Measurements from ENCODE around the gene MEAF6. TPM values are rescaled to one million over a fixed set of nuclear protein-coding genes. Genes with fewer than 3 reads are reported as not detected.

Gene MEAF6
- total RNA-seq, 2 experiments from 2014 or later, result 89.6 to 89.7 TPM

DNA sequence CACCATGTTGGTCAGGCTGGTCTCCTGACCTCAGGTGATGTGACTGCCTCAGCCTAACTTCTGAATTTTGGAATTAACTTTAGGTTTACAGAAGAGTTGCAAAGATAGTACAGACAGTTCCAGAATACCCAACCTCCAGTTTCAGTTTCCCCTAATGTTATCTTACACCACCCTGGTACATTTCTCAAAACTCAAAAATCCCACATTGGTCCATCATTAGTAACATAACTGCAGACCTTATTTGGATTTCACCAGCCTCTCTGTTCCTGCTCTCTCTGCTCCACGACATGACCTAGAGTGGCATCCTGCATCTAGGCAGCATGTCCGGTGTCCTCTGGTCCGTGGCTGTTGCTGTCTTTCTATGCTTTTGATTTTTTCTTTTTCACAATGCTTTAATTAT is 45.2 kb downstream of the MEAF6 start:
- Mint-ChIP-seq H3K4me1 (ENCODE audit: low read depth) (peaks cover 34% of the 10 kb centered on the region), H3K4me3 (no peak overlapping the region), H3K27ac (no peak overlapping the region), H3K36me3 (no peaks in the 10 kb centered on the region), H3K9me3 (no peaks in the 10 kb centered on the region), H3K27me3 (no peaks in the 10 kb centered on the region)
- CTCF ChIA-PET, result interaction anchor here (1.0 to 11.1 kb wide), 3 partner anchors 17 to 35 kb away, joined by 3 to 157 read pairs (median 3); no protein-coding TSS in a partner anchor
- intact Hi-C loops (cut with micrococcal nuclease), result no loop called here
- POLR2A ChIA-PET, result no interaction called here
- DNase-seq, result no peak

DNA sequence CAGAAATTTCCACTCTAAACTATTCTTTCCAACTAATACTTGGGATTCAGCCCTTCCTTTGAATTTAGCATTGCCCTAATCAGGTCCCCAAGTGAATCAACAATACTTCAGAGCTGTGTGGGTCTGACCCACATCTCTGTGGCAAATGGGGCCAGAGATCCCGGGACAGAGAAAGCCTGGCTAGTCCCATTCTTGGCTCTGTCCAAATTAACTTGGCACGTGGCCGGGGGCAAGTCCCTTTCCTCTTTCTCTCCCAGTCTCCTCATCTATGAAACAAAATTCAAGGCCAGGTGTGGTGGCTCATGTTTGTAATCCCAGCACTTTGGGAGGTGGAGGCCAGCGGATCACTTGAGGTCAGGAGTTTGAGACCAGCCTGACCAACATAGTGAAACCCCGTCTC is 46.5 kb downstream of the MEAF6 start:
- no peaks in the 10 kb centered on the region for H3K9me3 Mint-ChIP-seq
- POLR2A ChIA-PET, result no interaction called here
- DNase-seq, result no peak
- H3K36me3 Mint-ChIP-seq, result no peaks in the 10 kb centered on the region
- intact Hi-C loops (cut with micrococcal nuclease), result no loop called here
- CTCF ChIA-PET, result no interaction called here
- H3K4me3 Mint-ChIP-seq, result no peak overlapping the region
- H3K4me1 Mint-ChIP-seq (ENCODE audit: low read depth), result peaks cover 27% of the 10 kb centered on the region
- no peaks in the 10 kb centered on the region for H3K27me3 Mint-ChIP-seq
- H3K27ac Mint-ChIP-seq, result no peak overlapping the region

GRCh38 chr1:37465593-37466517 is 48.7 kb downstream of the MEAF6 start:
- H3K27ac Mint-ChIP-seq, result no peak overlapping the region

GRCh38 chr1:37464443-37464842 is 50.1 kb downstream of the MEAF6 start:
- no peak for DNase-seq
- H3K9me3 Mint-ChIP-seq, result no peaks in the 10 kb centered on the region
- no peaks in the 10 kb centered on the region for H3K36me3 Mint-ChIP-seq
- no peaks in the 10 kb centered on the region for H3K27me3 Mint-ChIP-seq
- H3K4me1 Mint-ChIP-seq (ENCODE audit: low read depth), result peaks cover 4% of the 10 kb centered on the region
- H3K4me3 Mint-ChIP-seq, result no peak overlapping the region
- H3K27ac Mint-ChIP-seq, result no peak overlapping the region
- intact Hi-C loops (cut with micrococcal nuclease), result no loop called here
- ChIA-PET CTCF (interaction anchor here (1.1 to 3.3 kb wide), 3 partner anchors 8 to 23 kb away, joined by 5 to 18 read pairs (median 5); no protein-coding TSS in a partner anchor), POLR2A (interaction anchor here (2.1 kb wide), 1 partner anchor 9 kb away, joined by 6 read pairs; the partner anchor contains the start of gene ZC3H12A)

More at GRCh38 chr1:37465593-37466517, 48.7 kb downstream of the MEAF6 start:
- no peak for DNase-seq
- Mint-ChIP-seq H3K4me3 (no peak overlapping the region), H3K4me1 (ENCODE audit: low read depth) (peaks cover 10% of the 10 kb centered on the region), H3K27me3 (no peaks in the 10 kb centered on the region), H3K9me3 (no peaks in the 10 kb centered on the region), H3K36me3 (no peaks in the 10 kb centered on the region)
- POLR2A ChIA-PET, result interaction anchor here (0.6 to 2.1 kb wide), 3 partner anchors 8 to 13 kb away, joined by 3 to 6 read pairs (median 5); partner anchors contain the start of gene ZC3H12A
- intact Hi-C loops (cut with micrococcal nuclease), result no loop called here
- CTCF ChIA-PET, result interaction anchor here (0.6 to 3.3 kb wide), 5 partner anchors 10 to 31 kb away, joined by 3 to 18 read pairs (median 5); no protein-coding TSS in a partner anchor

DNA sequence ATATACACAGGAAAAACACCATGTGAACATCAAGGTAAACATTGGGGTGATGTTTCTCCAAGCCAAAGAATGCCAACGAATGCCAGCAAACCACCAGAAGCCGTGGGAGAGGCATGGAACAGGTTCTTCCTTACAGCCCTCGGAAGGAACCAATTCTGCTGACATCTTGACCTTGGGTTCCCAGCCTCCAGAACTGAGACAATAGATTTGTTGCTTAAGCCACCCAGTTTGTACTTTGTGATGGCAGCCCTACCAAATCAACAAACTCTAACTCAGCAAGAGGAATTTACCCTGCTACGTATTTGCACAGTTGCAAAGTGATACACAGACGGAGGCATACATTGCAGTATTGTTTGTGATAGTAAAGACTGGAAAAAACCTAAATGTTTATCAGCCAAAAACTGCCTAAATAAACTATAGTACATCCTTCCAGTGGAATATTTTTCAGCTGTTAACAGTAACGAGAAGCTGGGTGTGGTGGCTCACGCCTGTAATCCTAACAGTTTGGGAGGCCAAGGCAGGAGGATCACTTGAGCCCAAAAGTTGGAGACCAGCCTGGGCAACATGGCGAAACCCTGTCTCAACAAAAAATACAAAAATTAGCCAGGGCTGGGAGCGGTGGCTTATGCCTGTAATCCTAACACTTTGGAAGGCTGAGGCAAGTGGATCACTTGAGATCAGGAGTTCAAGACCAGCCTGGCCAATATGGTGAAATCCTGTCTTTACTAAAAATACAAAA is 52.7 kb downstream of the MEAF6 start:
- no peak for DNase-seq
- intact Hi-C loops (cut with micrococcal nuclease), result no loop called here
- H3K36me3 Mint-ChIP-seq, result no peaks in the 10 kb centered on the region
- no peaks in the 10 kb centered on the region for H3K4me1 Mint-ChIP-seq (ENCODE audit: low read depth)
- H3K9me3 Mint-ChIP-seq, result no peaks in the 10 kb centered on the region
- POLR2A ChIA-PET, result no interaction called here
- H3K27me3 Mint-ChIP-seq, result no peaks in the 10 kb centered on the region
- CTCF ChIA-PET, result interaction anchor here (0.7 to 2.6 kb wide), 3 partner anchors 9 to 220 kb away, joined by 3 to 13 read pairs (median 3); no protein-coding TSS in a partner anchor
- no peak overlapping the region for H3K4me3 Mint-ChIP-seq
- H3K27ac Mint-ChIP-seq, result no peak overlapping the region

GRCh38 chr1:37458551-37458950 is 56.0 kb downstream of the MEAF6 start:
- Mint-ChIP-seq H3K36me3 (peaks cover 3% of the 10 kb centered on the region), H3K4me3 (no peak overlapping the region), H3K9me3 (no peaks in the 10 kb centered on the region), H3K27ac (no peak overlapping the region), H3K27me3 (no peaks in the 10 kb centered on the region), H3K4me1 (ENCODE audit: low read depth) (peaks cover 4% of the 10 kb centered on the region)
- CTCF ChIA-PET, result interaction anchor here (7.3 kb wide), 1 partner anchor 29 kb away, joined by 241 read pairs; no protein-coding TSS in a partner anchor
- POLR2A ChIA-PET, result interaction anchor here (0.6 to 1.2 kb wide), 2 partner anchors 27 to 36 kb away, joined by 3 read pairs; no protein-coding TSS in a partner anchor
- no peak for DNase-seq
- intact Hi-C loops (cut with micrococcal nuclease), result no loop called here

DNA sequence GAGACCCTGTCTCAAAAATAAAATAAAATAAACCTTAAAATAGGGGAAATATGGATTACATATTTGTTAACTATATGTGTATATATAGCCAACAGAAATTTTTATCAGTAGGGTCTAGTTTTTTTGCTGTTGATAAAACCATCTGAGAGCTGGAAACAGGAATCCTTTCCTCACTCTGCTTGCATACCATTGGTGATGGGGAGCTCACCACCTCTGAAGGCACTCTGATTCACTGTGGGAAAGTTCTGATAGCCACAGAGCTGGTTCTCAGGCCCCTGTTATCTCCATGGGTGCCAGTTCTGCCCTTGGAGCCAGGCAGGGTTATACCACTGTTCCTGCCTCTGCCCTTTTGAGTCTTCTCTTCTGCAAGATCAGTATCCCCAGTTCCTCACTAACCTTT is 58.0 kb downstream of the MEAF6 start:
- CTCF ChIA-PET, result interaction anchor here (1.1 to 7.3 kb wide), 6 partner anchors 9 to 31 kb away, joined by 3 to 241 read pairs (median 12); partner anchors contain the start of gene ZC3H12A
- intact Hi-C loops (cut with micrococcal nuclease), result no loop called here
- peaks cover 3% of the 10 kb centered on the region for H3K36me3 Mint-ChIP-seq
- H3K9me3 Mint-ChIP-seq, result no peaks in the 10 kb centered on the region
- H3K4me1 Mint-ChIP-seq (ENCODE audit: low read depth), result peaks cover 4% of the 10 kb centered on the region
- no peaks in the 10 kb centered on the region for H3K27me3 Mint-ChIP-seq
- POLR2A ChIA-PET, result interaction anchor here (1.2 to 1.3 kb wide), 2 partner anchors 21 to 31 kb away, joined by 3 to 4 read pairs; no protein-coding TSS in a partner anchor
- DNase-seq, result no peak
- no peak overlapping the region for H3K27ac Mint-ChIP-seq
- no peak overlapping the region for H3K4me3 Mint-ChIP-seq

- H3K9me3 Mint-ChIP-seq, result no peaks in the 10 kb centered on the region
Measured at GRCh38 chr1:37455516-37455915, 59.0 kb downstream of the MEAF6 start.

GRCh38 chr1:37453647-37454046 is 60.9 kb downstream of the MEAF6 start:
- DNase-seq, result no peak
- Mint-ChIP-seq H3K9me3 (no peaks in the 10 kb centered on the region), H3K4me1 (ENCODE audit: low read depth) (peaks cover 10% of the 10 kb centered on the region), H3K27me3 (no peaks in the 10 kb centered on the region), H3K4me3 (no peak overlapping the region), H3K36me3 (peaks cover 3% of the 10 kb centered on the region), H3K27ac (no peak overlapping the region)
- POLR2A ChIA-PET, result no interaction called here
- CTCF ChIA-PET, result interaction anchor here (0.8 to 7.3 kb wide), 10 partner anchors 11 to 938 kb away, joined by 3 to 241 read pairs (median 4); partner anchors contain the start of gene ZC3H12A
- intact Hi-C loops (cut with micrococcal nuclease), result loop anchor here (1.0 to 2.0 kb wide), 2 partner anchors 21 to 229 kb away; partner anchors contain the start of gene ZC3H12A

More at GRCh38 chr1:37455516-37455915, 59.0 kb downstream of the MEAF6 start:
- Mint-ChIP-seq H3K27me3 (no peaks in the 10 kb centered on the region), H3K27ac (no peak overlapping the region), H3K4me1 (ENCODE audit: low read depth) (peaks cover 4% of the 10 kb centered on the region), H3K36me3 (peaks cover 3% of the 10 kb centered on the region), H3K4me3 (no peak overlapping the region)
- intact Hi-C loops (cut with micrococcal nuclease), result loop anchor here (1.0 to 2.0 kb wide), 2 partner anchors 19 to 32 kb away; partner anchors contain the start of gene ZC3H12A
- POLR2A ChIA-PET, result interaction anchor here (1.2 to 1.5 kb wide), 2 partner anchors 22 to 32 kb away, joined by 3 to 4 read pairs; no protein-coding TSS in a partner anchor
- CTCF ChIA-PET, result interaction anchor here (0.6 to 7.3 kb wide), 12 partner anchors 9 to 227 kb away, joined by 3 to 241 read pairs (median 6); partner anchors contain the start of genes MEAF6, SNIP1 and ZC3H12A
- DNase-seq, result no peak

DNA sequence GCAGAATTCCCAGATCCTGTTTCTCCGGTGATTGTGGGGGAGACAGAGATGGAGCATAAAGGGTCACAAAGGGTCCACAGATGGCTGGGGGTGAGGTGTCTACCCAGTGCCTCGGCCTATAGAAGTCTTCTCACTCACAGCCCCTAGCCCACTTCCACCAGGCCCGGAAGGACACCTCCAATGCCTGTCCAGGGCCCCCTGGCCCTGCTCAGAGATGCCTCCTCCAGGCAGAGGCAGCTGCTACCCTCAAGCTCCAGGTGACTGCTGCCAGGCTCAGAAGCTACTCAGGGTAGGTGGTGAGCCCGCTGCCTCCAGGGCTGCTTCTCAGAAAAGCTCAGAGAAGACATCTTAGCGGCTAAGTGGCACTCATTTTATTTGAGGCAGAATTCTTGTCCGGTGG is 62.1 kb downstream of the MEAF6 start:
- ChIA-PET POLR2A (no interaction called here), CTCF (interaction anchor here (1.0 to 7.3 kb wide), 3 partner anchors 10 to 229 kb away, joined by 3 to 241 read pairs (median 4); no protein-coding TSS in a partner anchor)
- H3K9me3 Mint-ChIP-seq, result no peaks in the 10 kb centered on the region
- peaks cover 10% of the 10 kb centered on the region for H3K4me1 Mint-ChIP-seq (ENCODE audit: low read depth)
- intact Hi-C loops (cut with micrococcal nuclease), result no loop called here
- no peak for DNase-seq
- no peak overlapping the region for H3K27ac Mint-ChIP-seq
- H3K36me3 Mint-ChIP-seq, result peaks cover 3% of the 10 kb centered on the region
- H3K4me3 Mint-ChIP-seq, result no peak overlapping the region
- no peaks in the 10 kb centered on the region for H3K27me3 Mint-ChIP-seq

DNA sequence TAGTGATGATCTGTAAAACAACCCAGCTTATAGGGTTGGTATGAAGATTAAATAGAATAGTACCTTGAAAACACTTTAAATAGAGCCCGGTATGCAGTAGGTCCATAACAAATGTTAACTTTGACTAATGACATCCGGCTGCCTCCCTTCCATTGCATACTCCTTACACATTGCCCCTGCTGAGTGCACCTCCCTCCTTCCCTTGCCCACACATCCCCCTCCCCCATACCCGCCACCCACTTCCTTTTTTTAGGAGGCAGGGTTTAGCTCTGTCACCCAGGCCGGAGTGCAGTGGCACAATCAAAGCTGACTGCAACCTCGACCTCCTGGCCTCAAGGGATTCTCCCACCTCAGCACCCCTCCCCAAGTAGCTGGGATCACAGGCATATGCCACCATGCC is 64.6 kb downstream of the MEAF6 start:
- intact Hi-C loops (cut with micrococcal nuclease), result no loop called here
- peaks cover 8% of the 10 kb centered on the region for H3K4me1 Mint-ChIP-seq (ENCODE audit: low read depth)

More for the DNA sequence above, 64.6 kb downstream of the MEAF6 start:
- ChIA-PET POLR2A (interaction anchor here (0.6 to 0.9 kb wide), 2 partner anchors 22 to 28 kb away, joined by 3 read pairs; no protein-coding TSS in a partner anchor), CTCF (interaction anchor here (1.0 to 2.6 kb wide), 3 partner anchors 16 to 65 kb away, joined by 3 to 25 read pairs (median 7); partner anchors contain the start of gene MEAF6)
- DNase-seq, result peak; percentile 58
- H3K36me3 Mint-ChIP-seq, result peaks cover 1% of the 10 kb centered on the region
- H3K27ac Mint-ChIP-seq, result peak overlapping the region; percentile 18
- H3K4me3 Mint-ChIP-seq, result no peak overlapping the region
- H3K27me3 Mint-ChIP-seq, result peaks cover 9% of the 10 kb centered on the region
- H3K9me3 Mint-ChIP-seq, result no peaks in the 10 kb centered on the region

All from activated CD4-positive, alpha-beta memory T cell treated with anti-CD3 and anti-CD28 coated beads for 36 hours (primary cell).